Mucosa of descending colon (tissue), 3 donors: Measurements from ENCODE around the gene SCMH1. TPM values are rescaled to one million over a fixed set of nuclear protein-coding genes. Genes with fewer than 3 reads are reported as not detected.

Experiments
- ATAC-seq: fragments of 200-7000 bp; cut with Tn5 transposase; one replicate; pipeline ENCODE4 v1.9.1; 2020; ENCODE audit warnings: mild to moderate bottlenecking, moderate library complexity
- DNase-seq, 3 donors: peaks; one replicate each; pipeline ENCODE4 v3.0.0-alpha.2; 2020
- H3K36me3 ChIP-seq: fragments of 200-600 bp; one replicate; pipeline ENCODE4 v1.8.0; 2021; ENCODE audit warnings: low read depth, mild to moderate bottlenecking
- H3K4me1 ChIP-seq: fragments of 200-600 bp; one replicate; pipeline ENCODE4 v1.8.0; 2021; ENCODE audit warnings: low read depth, mild to moderate bottlenecking
- H3K4me3 ChIP-seq: fragments of 200-600 bp; one replicate; pipeline ENCODE4 v1.8.0; 2021; ENCODE audit warnings: mild to moderate bottlenecking
- H3K9me3 ChIP-seq: fragments of 200-600 bp; one replicate; pipeline ENCODE4 v1.8.0; 2021; ENCODE audit warnings: mild to moderate bottlenecking
- CTCF ChIP-seq: fragments of 200-600 bp; IDR thresholded peaks from one replicate; pipeline ENCODE4 v1.8.0; 2022; ENCODE audit warnings: antibody characterized with exemption, mild to moderate bottlenecking
- intact Hi-C, 2 donors: fragments of 100-400 bp; cut with DNase I in 1 of 2; cut with micrococcal nuclease in 1 of 2; formaldehyde crosslinking; loops; one replicate each; pipeline versions ENCODE4 v1.11.0 to v1.11.1; 2022; cut with DNase I, micrococcal nuclease
- total RNA-seq, 3 donors: library from RNA; stranded (reverse); fragmentation: NEBNext Ultra II Directional in 2 of 3; extraction: Animal tissue kit (Norgen Biotek cat#: 25700) in 2 of 3; gene quantifications; one replicate each; pipeline versions ENCODE4 v1.2.1 to v1.2.4, GENCODE V29; 2021 to 2023
- donor health status: DM: no; HTN: no; CAD: no; lungs with moderate emphysema.
- donor health status: DM: no; HTN: no; CAD: no.
- donor health status: DM: no; HTN: yes; CAD: no.

The SCMH1 gene
- total RNA-seq, 3 donors from 2014 or later, result 25.1 to 66.9 (median 35.6) TPM

- intact Hi-C loops, result no loop called here
- ATAC-seq (no peak), DNase-seq (no peak)
- Histone ChIP-seq H3K4me1 (no peaks in the 10 kb centered on the region), H3K9me3 (no peaks in the 10 kb centered on the region), H3K36me3 (no peaks in the 10 kb centered on the region), H3K4me3 (no peak overlapping the region)
- no peak for TF ChIP-seq CTCF
Observed at GRCh38 chr1:41278076-41278475, 36.0 kb upstream of the SCMH1 start.

- DNase-seq, result peak in 1 of 3 donors; percentile 6
- Histone ChIP-seq H3K4me1 (no peaks in the 10 kb centered on the region), H3K9me3 (no peaks in the 10 kb centered on the region), H3K4me3 (no peak overlapping the region), H3K36me3 (no peaks in the 10 kb centered on the region)
- intact Hi-C loops, result no loop called here
- TF ChIP-seq CTCF, result no peak
- ATAC-seq, result peak; percentile 59
Observed at GRCh38 chr1:41277371-41277975, 35.4 kb upstream of the SCMH1 start.

GRCh38 chr1:41275831-41276230, 33.7 kb upstream of the SCMH1 start:
- DNase-seq (no peak), ATAC-seq (no peak)
- Histone ChIP-seq H3K4me1 (no peaks in the 10 kb centered on the region), H3K36me3 (no peaks in the 10 kb centered on the region), H3K9me3 (no peaks in the 10 kb centered on the region), H3K4me3 (no peak overlapping the region)
- intact Hi-C loops, result no loop called here
- TF ChIP-seq CTCF, result no peak

GRCh38 chr1:41274752-41275545, 32.8 kb upstream of the SCMH1 start:
- Histone ChIP-seq H3K4me1 (no peaks in the 10 kb centered on the region), H3K9me3 (no peaks in the 10 kb centered on the region), H3K4me3 (no peak overlapping the region), H3K36me3 (no peaks in the 10 kb centered on the region)
- DNase-seq (peak in 1 of 3 donors; percentile 8), ATAC-seq (no peak)
- intact Hi-C loops, result no loop called here
- TF ChIP-seq CTCF, result no peak

- H3K9me3 ChIP-seq, result no peaks in the 10 kb centered on the region
- H3K4me1 ChIP-seq, result no peaks in the 10 kb centered on the region
- DNase-seq (no peak), ATAC-seq (no peak)
- no peaks in the 10 kb centered on the region for H3K36me3 ChIP-seq
- intact Hi-C loops, result no loop called here
- TF ChIP-seq CTCF, result no peak
- H3K4me3 ChIP-seq, result no peak overlapping the region
Observed at GRCh38 chr1:41272601-41273000, 30.5 kb upstream of the SCMH1 start.
